Hypothalamus (tissue), 51 donors: Measurements from ENCODE around the gene LACC1.

Experiments used
- DNase-seq, 51 donors: peaks; one replicate each; lab custom pipeline; 2025; lab: John Stamatoyannopoulos, UW

LACC1 gene

DNA sequence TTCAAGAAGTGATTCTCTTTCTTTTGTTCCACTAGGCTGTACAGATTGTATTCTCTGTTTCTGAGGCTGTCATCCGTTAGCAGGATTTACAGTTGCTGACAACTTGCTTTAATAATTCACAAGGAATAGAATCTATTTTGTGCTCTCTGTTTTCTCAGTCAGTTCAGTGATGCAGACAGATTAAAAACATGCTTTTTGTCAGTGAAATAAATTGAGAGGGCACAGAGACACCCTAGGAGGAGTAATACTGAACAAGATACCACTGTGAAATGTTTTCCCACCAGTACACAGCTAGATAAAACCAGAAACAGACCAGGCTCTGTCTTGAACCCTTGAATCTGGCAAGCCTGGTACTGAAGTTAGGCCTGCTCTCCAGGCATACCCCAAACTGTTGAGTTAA, 58.7 kb downstream of the LACC1 start:
- no peak for DNase-seq

DNA sequence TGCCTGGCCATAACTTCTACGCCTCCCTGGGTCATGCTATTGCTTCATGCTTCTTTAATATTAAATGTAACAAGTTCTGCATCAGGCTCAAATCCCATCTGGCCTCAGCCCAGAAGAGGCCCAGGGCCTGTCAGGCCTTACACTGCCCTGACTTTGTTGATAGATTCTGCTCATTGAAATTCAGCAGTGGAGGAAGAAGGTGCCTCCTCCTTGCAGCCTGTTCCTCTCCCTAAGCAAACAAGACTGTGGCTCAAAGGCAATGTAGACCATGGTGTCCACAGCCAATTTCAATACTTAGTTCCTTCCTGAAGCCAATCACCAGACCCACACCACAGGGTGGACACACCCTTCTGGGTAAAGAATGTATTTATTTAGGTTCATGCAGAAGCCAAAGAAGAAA, 59.4 kb downstream of the LACC1 start:
- DNase-seq: no peak

DNA sequence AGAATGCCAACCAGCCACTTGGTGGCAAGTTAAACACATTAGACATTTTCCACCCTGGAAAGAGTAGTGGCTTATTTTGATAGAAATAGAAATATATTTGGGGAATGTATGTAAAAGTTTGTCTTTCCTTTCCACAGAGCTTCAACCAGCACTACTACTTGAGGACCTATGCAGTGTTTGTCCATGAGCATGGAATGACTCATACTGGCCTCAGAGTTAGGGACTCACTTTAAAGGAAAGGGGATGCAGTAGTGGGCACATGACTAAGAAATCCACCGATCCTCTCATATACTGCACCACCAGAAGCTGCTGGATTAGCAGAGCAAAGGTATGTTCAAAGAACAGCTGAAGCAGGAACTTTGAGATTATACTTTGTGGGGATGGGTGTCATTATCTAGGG, 62.6 kb downstream of the LACC1 start:
- DNase-seq: no peak
